Naive B cell (primary cell): ENCODE results near the gene DNMT3A. TPM values are rescaled to one million over a fixed set of nuclear protein-coding genes. Genes with fewer than 3 reads are reported as not detected.
"Not testable (repeated sequence)": the region's sequence is repeated elsewhere in the genome, so short reads cannot be mapped to it uniquely, and the experiment has no call there.

Experiments used
- ATAC-seq, 2 donors: fragments of 150-1000 bp; cut with Tn5 transposase; 2 replicates each; pipeline ENCODE4 v1.10.0; 2021; ENCODE audit warnings: low read depth in 2 of 2, mild to moderate bottlenecking in 2 of 2, moderate library complexity in 2 of 2
- DNase-seq: peaks from one replicate; pipeline ENCODE4 v3.0.0; 2022
- H3K27ac Mint-ChIP-seq, 6 donors: one replicate each; pipeline ENCODE4 v1.8.0; 2020 to 2022; ENCODE audit warnings: mild to moderate bottlenecking in 6 of 6, mixed read lengths in 6 of 6, moderate library complexity in 5 of 6, inconsistent platforms in 2 of 6
- H3K27me3 Mint-ChIP-seq, 3 donors: one replicate each; pipeline ENCODE4 v1.8.0; 2021 to 2022; ENCODE audit warnings: mixed read lengths in 3 of 3, mild to moderate bottlenecking in 1 of 3
- H3K36me3 Mint-ChIP-seq, 2 donors: one replicate each; pipeline ENCODE4 v1.8.0; 2020 to 2022; ENCODE audit warnings: mixed read lengths in 2 of 2, inconsistent platforms in 1 of 2, mild to moderate bottlenecking in 1 of 2
- H3K4me1 Mint-ChIP-seq, 3 donors: one replicate each; pipeline ENCODE4 v1.8.0; 2020 to 2022; ENCODE audit warnings: mixed read lengths in 3 of 3, inconsistent platforms in 1 of 3, mild to moderate bottlenecking in 1 of 3, moderate library complexity in 1 of 3
- H3K4me3 Mint-ChIP-seq, 8 donors: one replicate each; pipeline ENCODE4 v1.8.0; 2020 to 2022; ENCODE audit warnings: mild to moderate bottlenecking in 8 of 8, mixed read lengths in 8 of 8, moderate library complexity in 8 of 8, inconsistent platforms in 2 of 8
- H3K9me3 Mint-ChIP-seq, 7 donors: one replicate each; pipeline ENCODE4 v1.8.0; 2020 to 2022; ENCODE audit warnings: mixed read lengths in 7 of 7, mild to moderate bottlenecking in 5 of 7, inconsistent platforms in 2 of 7, moderate library complexity in 1 of 7
- polyA plus RNA-seq, 6 donors: library from polyadenylated mRNA; unstranded; fragments of 300-500 nt; fragmentation: Illumina TruSeq; gene quantifications; one replicate each; pipeline ENCODE4 v1.2.3, GENCODE V29; 2021; ENCODE audit warnings: low read depth in 6 of 6

The DNMT3A gene
- polyA plus RNA-seq, 6 donors from 2014 or later, result 7.3 to 14.0 (median 8.5) TPM

GRCh38 chr2:25228848-25229278 is 112.9 kb downstream of the DNMT3A start:
- no peaks in the 10 kb centered on the region for H3K27me3 Mint-ChIP-seq
- H3K4me1 Mint-ChIP-seq, result peaks cover 7 to 26% (median 20%) of the 10 kb centered on the region in 3 donors
- H3K27ac Mint-ChIP-seq, result peak overlapping the region in 3 of 6 donors; percentile 14 to 88 (median 62)
- DNase-seq (peak; percentile 50), ATAC-seq (peak; percentile 59 to 71)
- peak overlapping the region in 2 of 8 donors; percentile 54 to 77 for H3K4me3 Mint-ChIP-seq
- H3K9me3 Mint-ChIP-seq, result no peaks in the 10 kb centered on the region
- peaks cover 1 to 9% of the 10 kb centered on the region in 2 donors for H3K36me3 Mint-ChIP-seq

GRCh38 chr2:25227576-25227975 is 114.1 kb downstream of the DNMT3A start:
- ATAC-seq (no peak), DNase-seq (no peak)
- Mint-ChIP-seq H3K9me3 (no peaks in the 10 kb centered on the region), H3K27ac (peak overlapping the region in 3 of 6 donors; percentile 73 to 90 (median 76)), H3K4me1 (peaks cover 7 to 29% (median 21%) of the 10 kb centered on the region in 3 donors), H3K36me3 (no peaks in the 10 kb centered on the region), H3K27me3 (no peaks in the 10 kb centered on the region), H3K4me3 (no peak overlapping the region)

- Mint-ChIP-seq H3K9me3 (peaks cover 0 to under 1% (median 0%) of the 10 kb centered on the region in 7 donors), H3K4me3 (no peak overlapping the region), H3K27me3 (no peaks in the 10 kb centered on the region), H3K4me1 (peaks cover 11 to 31% (median 29%) of the 10 kb centered on the region in 3 donors), H3K36me3 (no peaks in the 10 kb centered on the region), H3K27ac (peak overlapping the region in 1 of 6 donors; percentile 22)
- ATAC-seq (no peak), DNase-seq (no peak)
Measured at GRCh38 chr2:25226827-25227226, 114.9 kb downstream of the DNMT3A start.

- ATAC-seq, result no peak
- Mint-ChIP-seq H3K4me3 (no peak overlapping the region), H3K27ac (peak overlapping the region in 1 of 6 donors; percentile 34), H3K9me3 (peaks cover 0 to 2% (median 0%) of the 10 kb centered on the region in 7 donors), H3K36me3 (no peaks in the 10 kb centered on the region), H3K4me1 (peaks cover 10 to 22% (median 20%) of the 10 kb centered on the region in 3 donors), H3K27me3 (peaks cover 0 to 5% (median 0%) of the 10 kb centered on the region in 3 donors)
- no peak for DNase-seq
Measured at GRCh38 chr2:25222477-25223121, 119.1 kb downstream of the DNMT3A start.

- Mint-ChIP-seq H3K4me3 (no peak overlapping the region), H3K36me3 (no peaks in the 10 kb centered on the region), H3K27ac (peak overlapping the region in 2 of 6 donors; percentile 57 to 78), H3K4me1 (peaks cover 7 to 20% (median 17%) of the 10 kb centered on the region in 3 donors), H3K27me3 (peaks cover 0 to 5% (median 0%) of the 10 kb centered on the region in 3 donors), H3K9me3 (peaks cover 0 to 2% (median 0%) of the 10 kb centered on the region in 7 donors)
- DNase-seq (no peak), ATAC-seq (no peak)
Measured at GRCh38 chr2:25221579-25221978, 120.1 kb downstream of the DNMT3A start.

GRCh38 chr2:25220313-25220712 is 121.4 kb downstream of the DNMT3A start:
- Mint-ChIP-seq H3K4me3 (no peak overlapping the region), H3K36me3 (no peaks in the 10 kb centered on the region), H3K27me3 (peaks cover 0 to 5% (median 0%) of the 10 kb centered on the region in 3 donors), H3K9me3 (peaks cover 0 to 2% (median 0%) of the 10 kb centered on the region in 7 donors), H3K27ac (no peak overlapping the region), H3K4me1 (peaks cover 12 to 19% (median 15%) of the 10 kb centered on the region in 3 donors)
- ATAC-seq (no peak), DNase-seq (no peak)

GRCh38 chr2:25219621-25220020 is 122.1 kb downstream of the DNMT3A start:
- no peak for DNase-seq
- no peaks in the 10 kb centered on the region for H3K36me3 Mint-ChIP-seq
- no peak overlapping the region for H3K27ac Mint-ChIP-seq
- H3K4me1 Mint-ChIP-seq, result peaks cover 18 to 24% (median 19%) of the 10 kb centered on the region in 3 donors
- no peak for ATAC-seq
- peaks cover 0 to 2% (median 0%) of the 10 kb centered on the region in 7 donors for H3K9me3 Mint-ChIP-seq
- peaks cover 0 to 5% (median 0%) of the 10 kb centered on the region in 3 donors for H3K27me3 Mint-ChIP-seq
- peak overlapping the region in 1 of 8 donors; percentile 29 for H3K4me3 Mint-ChIP-seq

- H3K4me1 Mint-ChIP-seq, result peaks cover 19 to 26% (median 24%) of the 10 kb centered on the region in 3 donors
- no peak for ATAC-seq
- peak overlapping the region in 2 of 6 donors; percentile 15 to 65 for H3K27ac Mint-ChIP-seq
- peaks cover 0 to 5% (median 0%) of the 10 kb centered on the region in 3 donors for H3K27me3 Mint-ChIP-seq
- H3K36me3 Mint-ChIP-seq, result no peaks in the 10 kb centered on the region
- no peak for DNase-seq
- H3K9me3 Mint-ChIP-seq, result peaks cover 0 to 2% (median 0%) of the 10 kb centered on the region in 7 donors
- peak overlapping the region in 3 of 8 donors; percentile 15 to 68 (median 25) for H3K4me3 Mint-ChIP-seq
Measured at GRCh38 chr2:25218100-25218499, 123.6 kb downstream of the DNMT3A start.

GRCh38 chr2:25215948-25216679 is 125.6 kb downstream of the DNMT3A start:
- ATAC-seq, result peak; percentile 92 to 93

GRCh38 chr2:25215232-25215631 is 126.5 kb downstream of the DNMT3A start:
- peak overlapping the region; percentile 66 to 99 (median 98) for H3K27ac Mint-ChIP-seq
- H3K9me3 Mint-ChIP-seq, result no peaks in the 10 kb centered on the region
- ATAC-seq (no peak), DNase-seq (no peak)
- peaks cover 25 to 47% (median 38%) of the 10 kb centered on the region in 3 donors for H3K4me1 Mint-ChIP-seq
- no peaks in the 10 kb centered on the region for H3K27me3 Mint-ChIP-seq
- H3K4me3 Mint-ChIP-seq, result peak overlapping the region; percentile 64 to 90 (median 86)
- no peaks in the 10 kb centered on the region for H3K36me3 Mint-ChIP-seq

More at GRCh38 chr2:25215948-25216679, 125.6 kb downstream of the DNMT3A start:
- Mint-ChIP-seq H3K4me3 (peak overlapping the region; percentile 64 to 90 (median 86)), H3K36me3 (no peaks in the 10 kb centered on the region), H3K27ac (peak overlapping the region; percentile 78 to 99 (median 98)), H3K27me3 (peaks cover 0 to 4% (median 0%) of the 10 kb centered on the region in 3 donors), H3K9me3 (no peaks in the 10 kb centered on the region), H3K4me1 (peaks cover 24 to 38% (median 32%) of the 10 kb centered on the region in 3 donors)
- peak; percentile 90 for DNase-seq

- Mint-ChIP-seq H3K4me1 (peaks cover 39 to 65% (median 54%) of the 10 kb centered on the region in 3 donors), H3K9me3 (no peaks in the 10 kb centered on the region), H3K27ac (peak overlapping the region in 4 of 6 donors; percentile 52 to 96 (median 74)), H3K36me3 (no peaks in the 10 kb centered on the region), H3K27me3 (no peaks in the 10 kb centered on the region), H3K4me3 (peak overlapping the region in 2 of 8 donors; percentile 51 to 62)
- DNase-seq (no peak), ATAC-seq (no peak)
Measured at GRCh38 chr2:25213229-25213628, 128.5 kb downstream of the DNMT3A start.

GRCh38 chr2:25210923-25211322 is 130.8 kb downstream of the DNMT3A start:
- H3K4me3 Mint-ChIP-seq, result peak overlapping the region in 6 of 8 donors; percentile 62 to 87 (median 70)
- not testable (repeated sequence) for ATAC-seq, H3K27me3 Mint-ChIP-seq, H3K9me3 Mint-ChIP-seq, H3K36me3 Mint-ChIP-seq, DNase-seq
- peak overlapping the region; percentile 96 to 99 (median 97) for H3K27ac Mint-ChIP-seq
- peaks cover 53 to 83% (median 71%) of the 10 kb centered on the region in 3 donors for H3K4me1 Mint-ChIP-seq

- peak overlapping the region; percentile 90 to 98 (median 95) for H3K27ac Mint-ChIP-seq
- H3K4me1 Mint-ChIP-seq, result peaks cover 41 to 79% (median 60%) of the 10 kb centered on the region in 3 donors
- DNase-seq (peak; percentile 78), ATAC-seq (peak; percentile 29)
- no peaks in the 10 kb centered on the region for H3K27me3 Mint-ChIP-seq
- H3K9me3 Mint-ChIP-seq, result no peaks in the 10 kb centered on the region
- no peaks in the 10 kb centered on the region for H3K36me3 Mint-ChIP-seq
- H3K4me3 Mint-ChIP-seq, result peak overlapping the region in 7 of 8 donors; percentile 36 to 87 (median 62)
Measured at GRCh38 chr2:25207078-25207545, 134.6 kb downstream of the DNMT3A start.
